ENCODE measurements around the gene HSPA12A.

GRCh38 chr10:116748471-116748870 lies 6.1 kb upstream of the HSPA12A start:
- TF ChIP-seq FOXJ3 (CRISPR knock-in tag; IDR thresholded peaks at IDR 0.05; ENCODE audit: borderline replicate concordance) (no peak), CTCF (CRISPR knock-in tag; IDR thresholded peaks at IDR 0.05) (no peak), ZNF280D (CRISPR knock-in tag; IDR thresholded peaks at IDR 0.05) (no peak), EZH2 (conservative IDR thresholded peaks at IDR 0.05; ENCODE audit: low read depth, low read length) (no peak), TP53 (CRISPR knock-in tag; conservative IDR thresholded peaks at IDR 0.05) (no peak), POLR2AphosphoS5 (IDR thresholded peaks at IDR 0.05; ENCODE audit: low read depth, low read length) (no peak), RNF219 (CRISPR knock-in tag; IDR thresholded peaks at IDR 0.05) (no peak), PRDM15 (CRISPR knock-in tag; IDR thresholded peaks at IDR 0.05) (no peak), GATA4 (IDR thresholded peaks at IDR 0.05; ENCODE audit: borderline replicate concordance, low read depth) (no peak), ZNF3 (CRISPR knock-in tag; IDR thresholded peaks at IDR 0.05) (no peak)
- TF ChIP-seq, protein P1, sequence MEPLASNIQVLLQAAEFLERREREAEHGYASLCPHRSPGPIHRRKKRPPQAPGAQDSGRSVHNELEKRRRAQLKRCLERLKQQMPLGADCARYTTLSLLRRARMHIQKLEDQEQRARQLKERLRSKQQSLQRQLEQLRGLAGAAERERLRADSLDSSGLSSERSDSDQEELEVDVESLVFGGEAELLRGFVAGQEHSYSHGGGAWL (CRISPR knock-in tag; IDR thresholded peaks at IDR 0.05), result no peak
- TF ChIP-seq, protein P2, sequence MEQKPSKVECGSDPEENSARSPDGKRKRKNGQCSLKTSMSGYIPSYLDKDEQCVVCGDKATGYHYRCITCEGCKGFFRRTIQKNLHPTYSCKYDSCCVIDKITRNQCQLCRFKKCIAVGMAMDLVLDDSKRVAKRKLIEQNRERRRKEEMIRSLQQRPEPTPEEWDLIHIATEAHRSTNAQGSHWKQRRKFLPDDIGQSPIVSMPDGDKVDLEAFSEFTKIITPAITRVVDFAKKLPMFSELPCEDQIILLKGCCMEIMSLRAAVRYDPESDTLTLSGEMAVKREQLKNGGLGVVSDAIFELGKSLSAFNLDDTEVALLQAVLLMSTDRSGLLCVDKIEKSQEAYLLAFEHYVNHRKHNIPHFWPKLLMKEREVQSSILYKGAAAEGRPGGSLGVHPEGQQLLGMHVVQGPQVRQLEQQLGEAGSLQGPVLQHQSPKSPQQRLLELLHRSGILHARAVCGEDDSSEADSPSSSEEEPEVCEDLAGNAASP (CRISPR knock-in tag; IDR thresholded peaks at IDR 0.05; ENCODE audit: borderline replicate concordance), result no peak
